ENCODE results near the gene TMEM240. TPM values are rescaled to one million over a fixed set of nuclear protein-coding genes. Genes with fewer than 3 reads are reported as not detected.

The TMEM240 gene
- total RNA-seq, 1 experiment from 2014 or later, result 0.87 TPM

DNA sequence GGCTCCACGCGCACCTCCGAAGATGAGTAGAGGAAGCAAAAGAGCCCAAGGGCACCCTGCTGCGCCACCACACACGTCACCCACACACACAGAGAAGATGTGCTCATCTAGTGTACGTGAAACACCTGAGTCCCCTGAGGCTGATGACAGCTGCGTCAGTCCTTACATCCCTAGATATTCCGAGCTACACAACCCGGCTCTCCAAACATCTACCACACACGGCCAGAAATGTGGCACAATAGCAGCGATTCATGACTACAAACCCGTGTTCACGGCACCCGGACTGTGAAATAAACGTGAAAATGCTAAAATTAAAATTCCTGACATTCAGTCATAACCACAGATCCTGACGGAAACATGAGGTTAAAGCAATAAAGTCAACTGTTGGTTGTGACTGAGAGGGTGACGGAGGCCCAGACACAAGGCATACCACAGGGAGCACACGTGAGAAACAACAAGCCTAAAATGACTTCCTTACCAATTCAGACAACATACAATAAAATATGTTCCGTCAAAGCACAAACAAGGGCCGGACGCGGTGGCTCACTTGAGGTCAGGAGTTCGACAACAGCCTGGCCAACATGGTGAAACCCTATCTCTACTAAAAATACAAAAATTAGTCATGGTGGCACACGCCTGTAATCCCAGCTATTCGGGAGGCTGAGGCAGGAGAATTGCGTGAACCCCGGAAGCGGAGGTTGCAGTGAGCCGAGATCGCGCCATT, 26.9 kb upstream of the TMEM240 start:
- no peak overlapping the region for H3K9ac ChIP-seq (ENCODE audit: low read length)
- peaks cover 74% of the 10 kb centered on the region for H4K20me1 ChIP-seq (ENCODE audit: low read length)
- peaks cover 62% of the 10 kb centered on the region for H3K36me3 ChIP-seq (ENCODE audit: low read depth, low read length)
- no peak overlapping the region for H2AFZ ChIP-seq (ENCODE audit: low read length)
- intact Hi-C loops (cut with micrococcal nuclease), result no loop called here
- ChIA-PET CTCF (no interaction called here), POLR2A (ENCODE audit: unreplicated experiment) (no interaction called here)
- H3K27ac ChIP-seq (ENCODE audit: low read length), result no peak overlapping the region
- no peaks in the 10 kb centered on the region for H3K9me2 ChIP-seq (replicated peaks; ENCODE audit: low read length)
- H3K4me3 ChIP-seq (ENCODE audit: low read length), result no peak overlapping the region
- DNase-seq, result no peak
- no TSS peak for BruUV-seq (replicated peaks)
- H3K27me3 ChIP-seq (ENCODE audit: low read length), result no peaks in the 10 kb centered on the region
- TF ChIP-seq EZH2 (IDR thresholded peaks at IDR 0.05; ENCODE audit: low read length, unreplicated experiment) (no peak), EZH2phosphoT487 (IDR thresholded peaks at IDR 0.05; ENCODE audit: borderline replicate concordance, low read length) (no peak)
- H3K4me1 ChIP-seq (ENCODE audit: insufficient read depth, low read length), result no peaks in the 10 kb centered on the region
- peaks cover 99% of the 10 kb centered on the region for H3K79me2 ChIP-seq (ENCODE audit: low read length)
- no peak for ATAC-seq
- H3F3A ChIP-seq (ENCODE audit: low read length, unreplicated experiment), result no peaks in the 10 kb centered on the region
- H3K9me3 ChIP-seq (ENCODE audit: low read length), result no peaks in the 10 kb centered on the region
- H3K4me2 ChIP-seq (ENCODE audit: low read length), result no peak overlapping the region

DNA sequence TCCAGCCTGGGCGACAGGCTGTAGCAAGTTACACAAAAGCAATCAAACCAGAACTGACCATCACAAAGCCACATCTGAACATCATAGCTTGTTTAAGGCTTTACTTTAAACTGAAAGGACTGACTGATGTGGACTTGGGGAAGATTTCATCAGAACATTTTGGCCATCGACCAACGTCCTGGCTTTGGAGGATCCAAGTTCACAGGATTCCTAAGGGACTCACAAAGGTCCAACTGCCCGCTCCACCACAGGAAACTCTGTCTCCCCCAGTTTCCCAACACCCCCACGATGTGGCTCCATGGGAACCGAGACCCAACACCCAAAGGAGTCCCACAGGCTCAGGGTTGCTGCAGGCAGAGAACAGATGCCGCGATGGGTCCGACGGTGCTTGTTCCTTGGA, 24.9 kb upstream of the TMEM240 start:
- Histone ChIP-seq H3K4me3 (ENCODE audit: low read length) (no peak overlapping the region), H3K9me3 (ENCODE audit: low read length) (no peaks in the 10 kb centered on the region), H4K20me1 (ENCODE audit: low read length) (peaks cover 81% of the 10 kb centered on the region), H3K79me2 (ENCODE audit: low read length) (peaks cover 93% of the 10 kb centered on the region), H3K4me2 (ENCODE audit: low read length) (no peak overlapping the region), H3K36me3 (ENCODE audit: low read depth, low read length) (peaks cover 71% of the 10 kb centered on the region), H3K27me3 (ENCODE audit: low read length) (no peaks in the 10 kb centered on the region), H3K27ac (ENCODE audit: low read length) (no peak overlapping the region), H2AFZ (ENCODE audit: low read length) (no peak overlapping the region), H3K9me2 (replicated peaks; ENCODE audit: low read length) (no peaks in the 10 kb centered on the region), H3F3A (ENCODE audit: low read length, unreplicated experiment) (peaks cover 1% of the 10 kb centered on the region), H3K4me1 (ENCODE audit: insufficient read depth, low read length) (no peaks in the 10 kb centered on the region), H3K9ac (ENCODE audit: low read length) (no peak overlapping the region)
- TF ChIP-seq EZH2phosphoT487 (IDR thresholded peaks at IDR 0.05; ENCODE audit: borderline replicate concordance, low read length) (no peak), EZH2 (IDR thresholded peaks at IDR 0.05; ENCODE audit: low read length, unreplicated experiment) (no peak)
- TF ChIP-seq, protein P1, sequence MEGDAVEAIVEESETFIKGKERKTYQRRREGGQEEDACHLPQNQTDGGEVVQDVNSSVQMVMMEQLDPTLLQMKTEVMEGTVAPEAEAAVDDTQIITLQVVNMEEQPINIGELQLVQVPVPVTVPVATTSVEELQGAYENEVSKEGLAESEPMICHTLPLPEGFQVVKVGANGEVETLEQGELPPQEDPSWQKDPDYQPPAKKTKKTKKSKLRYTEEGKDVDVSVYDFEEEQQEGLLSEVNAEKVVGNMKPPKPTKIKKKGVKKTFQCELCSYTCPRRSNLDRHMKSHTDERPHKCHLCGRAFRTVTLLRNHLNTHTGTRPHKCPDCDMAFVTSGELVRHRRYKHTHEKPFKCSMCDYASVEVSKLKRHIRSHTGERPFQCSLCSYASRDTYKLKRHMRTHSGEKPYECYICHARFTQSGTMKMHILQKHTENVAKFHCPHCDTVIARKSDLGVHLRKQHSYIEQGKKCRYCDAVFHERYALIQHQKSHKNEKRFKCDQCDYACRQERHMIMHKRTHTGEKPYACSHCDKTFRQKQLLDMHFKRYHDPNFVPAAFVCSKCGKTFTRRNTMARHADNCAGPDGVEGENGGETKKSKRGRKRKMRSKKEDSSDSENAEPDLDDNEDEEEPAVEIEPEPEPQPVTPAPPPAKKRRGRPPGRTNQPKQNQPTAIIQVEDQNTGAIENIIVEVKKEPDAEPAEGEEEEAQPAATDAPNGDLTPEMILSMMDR (conservative IDR thresholded peaks at IDR 0.05; ENCODE audit: low read depth, low read length), result no peak
- BruUV-seq (replicated peaks), result no TSS peak
- intact Hi-C loops (cut with micrococcal nuclease), result no loop called here
- no peak for DNase-seq
- POLR2A ChIA-PET (ENCODE audit: unreplicated experiment), result no interaction called here
- CTCF ChIA-PET, result no interaction called here
- no peak for ATAC-seq

DNA sequence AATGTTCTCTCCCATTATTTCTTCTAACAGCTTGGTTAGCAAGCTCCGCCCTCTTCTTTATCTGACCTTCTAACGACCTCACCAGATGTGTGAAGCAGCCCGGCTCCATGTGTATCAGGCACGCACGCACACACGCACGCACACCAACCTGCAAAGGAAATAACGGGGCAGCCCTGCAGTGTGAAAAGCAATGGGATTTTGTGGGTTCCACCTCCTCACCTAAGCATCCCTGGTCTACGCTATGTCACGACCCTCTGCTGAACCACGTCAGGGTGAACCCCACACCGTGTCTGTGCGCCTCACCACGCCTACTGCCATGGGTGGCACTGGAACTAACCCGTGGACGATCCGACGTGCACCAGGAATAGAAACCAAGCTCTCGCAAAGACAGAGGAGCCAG, 23.8 kb upstream of the TMEM240 start:
- Histone ChIP-seq H3K4me2 (ENCODE audit: low read length) (no peak overlapping the region), H2AFZ (ENCODE audit: low read length) (no peak overlapping the region), H3K36me3 (ENCODE audit: low read depth, low read length) (peaks cover 65% of the 10 kb centered on the region), H3K9ac (ENCODE audit: low read length) (no peak overlapping the region), H3K79me2 (ENCODE audit: low read length) (peaks cover 93% of the 10 kb centered on the region), H3K4me3 (ENCODE audit: low read length) (no peak overlapping the region), H3F3A (ENCODE audit: low read length, unreplicated experiment) (peaks cover 6% of the 10 kb centered on the region), H4K20me1 (ENCODE audit: low read length) (peaks cover 70% of the 10 kb centered on the region), H3K27ac (ENCODE audit: low read length) (no peak overlapping the region), H3K4me1 (ENCODE audit: insufficient read depth, low read length) (no peaks in the 10 kb centered on the region), H3K9me2 (replicated peaks; ENCODE audit: low read length) (no peaks in the 10 kb centered on the region), H3K27me3 (ENCODE audit: low read length) (no peaks in the 10 kb centered on the region), H3K9me3 (ENCODE audit: low read length) (no peaks in the 10 kb centered on the region)
- BruUV-seq (replicated peaks), result TSS peak; percentile 5
- ChIA-PET CTCF (no interaction called here), POLR2A (ENCODE audit: unreplicated experiment) (no interaction called here)
- intact Hi-C loops (cut with micrococcal nuclease), result no loop called here
- TF ChIP-seq, protein P1 (conservative IDR thresholded peaks at IDR 0.05; ENCODE audit: low read depth, low read length), result no peak
- TF ChIP-seq EZH2 (IDR thresholded peaks at IDR 0.05; ENCODE audit: low read length, unreplicated experiment) (no peak), EZH2phosphoT487 (IDR thresholded peaks at IDR 0.05; ENCODE audit: borderline replicate concordance, low read length) (no peak)
- no peak for DNase-seq
- no peak for ATAC-seq

Measured in PC-3 (cell line).